Measurements from ENCODE around the gene AGPAT3. TPM values are rescaled to one million over a fixed set of nuclear protein-coding genes. Genes with fewer than 3 reads are reported as not detected.

The AGPAT3 gene
- total and polyA plus RNA-seq, 5 donors from 2014 or later, result 13.3 to 67.8 (median 18.1) TPM

DNA sequence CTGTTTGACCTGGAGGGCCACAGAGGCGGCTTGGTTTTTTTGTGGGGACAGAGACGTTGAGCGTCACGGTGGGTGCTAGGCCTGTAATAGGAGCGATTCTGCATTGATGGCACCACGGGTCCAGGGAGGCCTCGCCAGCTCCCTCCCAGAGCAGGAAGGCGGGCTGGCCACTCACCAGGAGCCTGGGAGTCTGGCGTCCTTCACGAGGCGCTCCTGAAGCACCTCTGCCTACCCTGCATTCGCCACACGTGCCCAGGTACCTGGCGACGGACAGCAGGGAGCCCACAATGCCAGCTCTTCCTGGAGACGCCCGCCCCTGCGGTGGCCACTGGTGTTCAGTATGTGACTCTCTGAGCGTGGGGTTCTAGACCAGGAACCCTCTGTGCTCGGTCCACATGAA, 77.2 kb downstream of the AGPAT3 start:
- H3K4me3 ChIP-seq (ENCODE audit: low read depth, low read length), result no peak overlapping the region
- peaks cover 13% of the 10 kb centered on the region for H3K4me1 ChIP-seq (ENCODE audit: control insufficient read depth, insufficient read depth, low read length, poor library complexity, severe bottlenecking)
- H3K27me3 Mint-ChIP-seq, result no peaks in the 10 kb centered on the region
- H3K27ac ChIP-seq (ENCODE audit: insufficient read depth, low read length, poor library complexity, severe bottlenecking), result no peak overlapping the region
- peaks cover 0 to 27% (median 18%) of the 10 kb centered on the region in 4 donors for H3K4me1 Mint-ChIP-seq
- H3K9me3 ChIP-seq (ENCODE audit: control insufficient read depth in 2 of 2, low read length in 2 of 2), result no peaks in the 10 kb centered on the region
- peaks cover 3% of the 10 kb centered on the region for H3K36me3 Mint-ChIP-seq
- peak overlapping the region in 1 of 4 donors; percentile 7 for H3K4me3 Mint-ChIP-seq
- no peaks in the 10 kb centered on the region for H3K27me3 ChIP-seq (ENCODE audit: control insufficient read depth, insufficient read depth, low read length)
- H3K27ac Mint-ChIP-seq, result no peak overlapping the region
- DNase-seq, result no peak
- H3K9me3 Mint-ChIP-seq, result no peaks in the 10 kb centered on the region
- no peak for ATAC-seq (ENCODE audit: low read depth in 2 of 2)
- peaks cover 6% of the 10 kb centered on the region for H3K36me3 ChIP-seq (ENCODE audit: control insufficient read depth, insufficient read depth, low read length)

DNA sequence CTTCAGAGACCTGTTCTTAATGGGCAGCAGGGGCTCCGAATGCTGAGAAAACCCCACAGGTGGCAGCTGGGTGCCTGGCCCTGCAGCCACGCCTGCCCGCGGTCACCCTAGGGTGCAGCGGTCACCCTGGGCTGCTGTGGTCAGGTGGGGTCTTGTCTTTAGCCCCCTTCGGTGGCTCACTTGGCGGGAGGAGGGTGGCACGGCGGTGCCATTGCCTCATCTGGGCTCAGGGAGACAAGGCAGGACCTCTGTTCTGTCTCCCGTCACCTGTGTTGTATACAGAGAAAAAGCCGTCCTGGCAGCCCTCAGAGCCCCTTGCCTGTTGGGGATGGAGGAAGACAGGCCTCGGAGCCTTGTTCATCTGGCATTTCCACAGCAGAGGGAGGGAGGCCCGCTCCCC, 77.6 kb downstream of the AGPAT3 start:
- Mint-ChIP-seq H3K36me3 (no peaks in the 10 kb centered on the region), H3K27me3 (no peaks in the 10 kb centered on the region), H3K4me3 (no peak overlapping the region), H3K4me1 (peaks cover 0 to 23% (median 16%) of the 10 kb centered on the region in 4 donors), H3K27ac (no peak overlapping the region), H3K9me3 (no peaks in the 10 kb centered on the region)
- Histone ChIP-seq H3K36me3 (ENCODE audit: control insufficient read depth, insufficient read depth, low read length) (peaks cover 6% of the 10 kb centered on the region), H3K27ac (ENCODE audit: insufficient read depth, low read length, poor library complexity, severe bottlenecking) (no peak overlapping the region), H3K4me1 (ENCODE audit: control insufficient read depth, insufficient read depth, low read length, poor library complexity, severe bottlenecking) (peaks cover 13% of the 10 kb centered on the region), H3K9me3 (ENCODE audit: control insufficient read depth in 2 of 2, low read length in 2 of 2) (no peaks in the 10 kb centered on the region), H3K4me3 (ENCODE audit: low read depth, low read length) (no peak overlapping the region), H3K27me3 (ENCODE audit: control insufficient read depth, insufficient read depth, low read length) (no peaks in the 10 kb centered on the region)
- DNase-seq, result no peak
- ATAC-seq (ENCODE audit: low read depth in 2 of 2), result no peak

- DNase-seq (no peak), ATAC-seq (ENCODE audit: low read depth in 2 of 2) (no peak)
- Mint-ChIP-seq H3K9me3 (peaks cover 0 to 4% (median 0%) of the 10 kb centered on the region in 7 donors), H3K27me3 (no peaks in the 10 kb centered on the region), H3K36me3 (peaks cover 8% of the 10 kb centered on the region), H3K4me3 (no peak overlapping the region), H3K27ac (no peak overlapping the region), H3K4me1 (peaks cover 0 to 16% (median 9%) of the 10 kb centered on the region in 4 donors)
- Histone ChIP-seq H3K4me1 (ENCODE audit: control insufficient read depth, insufficient read depth, low read length, poor library complexity, severe bottlenecking) (peaks cover 11% of the 10 kb centered on the region), H3K4me3 (ENCODE audit: low read depth, low read length) (no peak overlapping the region), H3K27ac (ENCODE audit: insufficient read depth, low read length, poor library complexity, severe bottlenecking) (no peak overlapping the region), H3K9me3 (ENCODE audit: control insufficient read depth in 2 of 2, low read length in 2 of 2) (peaks cover 2 to 6% of the 10 kb centered on the region in 2 experiments), H3K36me3 (ENCODE audit: control insufficient read depth, insufficient read depth, low read length) (peaks cover 13% of the 10 kb centered on the region), H3K27me3 (ENCODE audit: control insufficient read depth, insufficient read depth, low read length) (no peaks in the 10 kb centered on the region)
These were observed 78.6 kb downstream of the AGPAT3 start for GRCh38 chr21:43943512-43944077.

GRCh38 chr21:43944078-43944633, 79.1 kb downstream of the AGPAT3 start:
- Mint-ChIP-seq H3K27me3 (no peaks in the 10 kb centered on the region), H3K4me1 (peaks cover 3 to 14% (median 4%) of the 10 kb centered on the region in 4 donors), H3K4me3 (no peak overlapping the region), H3K36me3 (peaks cover 11% of the 10 kb centered on the region), H3K27ac (peak overlapping the region in 1 of 3 donors; percentile 39), H3K9me3 (peaks cover 0 to 8% (median 2%) of the 10 kb centered on the region in 7 donors)
- DNase-seq (no peak), ATAC-seq (ENCODE audit: low read depth in 2 of 2) (no peak)
- H3K4me3 ChIP-seq (ENCODE audit: low read depth, low read length), result no peak overlapping the region
- H3K4me1 ChIP-seq (ENCODE audit: control insufficient read depth, insufficient read depth, low read length, poor library complexity, severe bottlenecking), result peaks cover 6% of the 10 kb centered on the region
- H3K9me3 ChIP-seq (ENCODE audit: control insufficient read depth in 2 of 2, low read length in 2 of 2), result peaks cover 4 to 11% of the 10 kb centered on the region in 2 experiments
- H3K27me3 ChIP-seq (ENCODE audit: control insufficient read depth, insufficient read depth, low read length), result no peaks in the 10 kb centered on the region
- peaks cover 16% of the 10 kb centered on the region for H3K36me3 ChIP-seq (ENCODE audit: control insufficient read depth, insufficient read depth, low read length)
- no peak overlapping the region for H3K27ac ChIP-seq (ENCODE audit: insufficient read depth, low read length, poor library complexity, severe bottlenecking)

GRCh38 chr21:43944757-43945156, 79.7 kb downstream of the AGPAT3 start:
- peaks cover 17% of the 10 kb centered on the region for H3K36me3 Mint-ChIP-seq
- H3K9me3 Mint-ChIP-seq, result peaks cover 0 to 14% (median 2%) of the 10 kb centered on the region in 7 donors
- Histone ChIP-seq H3K9me3 (ENCODE audit: control insufficient read depth in 2 of 2, low read length in 2 of 2) (peaks cover 4 to 14% of the 10 kb centered on the region in 2 experiments), H3K4me1 (ENCODE audit: control insufficient read depth, insufficient read depth, low read length, poor library complexity, severe bottlenecking) (peaks cover 7% of the 10 kb centered on the region), H3K4me3 (ENCODE audit: low read depth, low read length) (no peak overlapping the region), H3K36me3 (ENCODE audit: control insufficient read depth, insufficient read depth, low read length) (peaks cover 16% of the 10 kb centered on the region), H3K27me3 (ENCODE audit: control insufficient read depth, insufficient read depth, low read length) (no peaks in the 10 kb centered on the region), H3K27ac (ENCODE audit: insufficient read depth, low read length, poor library complexity, severe bottlenecking) (no peak overlapping the region)
- peaks cover 2 to 17% (median 9%) of the 10 kb centered on the region in 4 donors for H3K4me1 Mint-ChIP-seq
- DNase-seq (no peak), ATAC-seq (ENCODE audit: low read depth in 2 of 2) (no peak)
- H3K27me3 Mint-ChIP-seq, result no peaks in the 10 kb centered on the region
- no peak overlapping the region for H3K4me3 Mint-ChIP-seq
- peak overlapping the region in 1 of 3 donors; percentile 39 for H3K27ac Mint-ChIP-seq

- peaks cover 4 to 26% (median 15%) of the 10 kb centered on the region in 4 donors for H3K4me1 Mint-ChIP-seq
- ATAC-seq (ENCODE audit: low read depth in 2 of 2), result no peak
- peaks cover 8% of the 10 kb centered on the region for H3K4me1 ChIP-seq (ENCODE audit: control insufficient read depth, insufficient read depth, low read length, poor library complexity, severe bottlenecking)
- peaks cover 4 to 14% of the 10 kb centered on the region in 2 experiments for H3K9me3 ChIP-seq (ENCODE audit: control insufficient read depth in 2 of 2, low read length in 2 of 2)
- H3K36me3 Mint-ChIP-seq, result peaks cover 23% of the 10 kb centered on the region
- H3K4me3 Mint-ChIP-seq, result peak overlapping the region in 1 of 4 donors; percentile 35
- H3K9me3 Mint-ChIP-seq, result peaks cover 0 to 17% (median 2%) of the 10 kb centered on the region in 7 donors
- H3K27ac ChIP-seq (ENCODE audit: insufficient read depth, low read length, poor library complexity, severe bottlenecking), result peak overlapping the region; percentile 11
- H3K27me3 ChIP-seq (ENCODE audit: control insufficient read depth, insufficient read depth, low read length), result no peaks in the 10 kb centered on the region
- no peak overlapping the region for H3K4me3 ChIP-seq (ENCODE audit: low read depth, low read length)
- no peaks in the 10 kb centered on the region for H3K27me3 Mint-ChIP-seq
- H3K27ac Mint-ChIP-seq, result peak overlapping the region in 2 of 3 donors; percentile 53 to 88
- H3K36me3 ChIP-seq (ENCODE audit: control insufficient read depth, insufficient read depth, low read length), result peaks cover 18% of the 10 kb centered on the region
- DNase-seq, result no peak
These were observed 83.9 kb downstream of the AGPAT3 start for GRCh38 chr21:43948740-43949498.

DNA sequence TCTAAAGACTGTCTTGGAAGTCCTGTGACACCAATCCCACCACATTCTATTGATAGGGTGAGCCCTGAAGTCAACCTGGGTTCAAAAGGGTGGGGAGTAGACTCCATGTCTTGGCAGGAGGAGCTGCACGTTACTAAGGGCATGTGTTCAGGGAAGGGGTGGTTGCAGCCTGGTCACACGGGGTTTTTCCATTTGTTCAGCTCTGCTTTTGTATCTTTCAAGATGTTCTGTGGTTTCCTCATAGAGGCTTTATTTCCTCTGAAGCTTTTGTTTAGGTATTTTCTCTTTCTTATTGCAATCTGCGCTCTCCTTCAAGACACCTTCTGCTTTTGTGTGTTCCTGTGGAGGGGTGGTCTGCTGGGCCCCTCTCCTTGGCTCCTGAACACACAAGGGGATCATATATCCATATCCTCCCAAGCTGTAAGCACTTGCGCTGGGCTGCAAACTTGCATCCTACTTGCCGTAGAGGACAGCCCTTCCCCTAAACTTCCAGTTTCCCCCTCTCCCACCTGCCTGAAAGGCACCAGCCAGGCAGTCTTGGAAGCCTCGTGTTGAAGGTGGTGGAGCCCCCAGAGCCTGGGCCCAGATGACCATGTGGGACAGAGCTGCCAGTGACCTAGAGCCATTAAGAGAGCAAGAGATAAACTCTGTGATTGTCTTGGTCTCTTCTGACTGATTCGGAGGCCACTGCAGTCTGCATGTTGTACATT, 84.6 kb downstream of the AGPAT3 start:
- Mint-ChIP-seq H3K9me3 (peaks cover 0 to 17% (median 2%) of the 10 kb centered on the region in 7 donors), H3K36me3 (peaks cover 23% of the 10 kb centered on the region), H3K4me3 (peak overlapping the region in 3 of 4 donors; percentile 18 to 46 (median 35)), H3K27me3 (no peaks in the 10 kb centered on the region), H3K27ac (peak overlapping the region; percentile 53 to 88 (median 71)), H3K4me1 (peaks cover 4 to 32% (median 14%) of the 10 kb centered on the region in 4 donors)
- Histone ChIP-seq H3K27me3 (ENCODE audit: control insufficient read depth, insufficient read depth, low read length) (no peaks in the 10 kb centered on the region), H3K27ac (ENCODE audit: insufficient read depth, low read length, poor library complexity, severe bottlenecking) (peak overlapping the region; percentile 11), H3K9me3 (ENCODE audit: control insufficient read depth in 2 of 2, low read length in 2 of 2) (peaks cover 4 to 14% of the 10 kb centered on the region in 2 experiments), H3K4me3 (ENCODE audit: low read depth, low read length) (no peak overlapping the region), H3K36me3 (ENCODE audit: control insufficient read depth, insufficient read depth, low read length) (peaks cover 18% of the 10 kb centered on the region), H3K4me1 (ENCODE audit: control insufficient read depth, insufficient read depth, low read length, poor library complexity, severe bottlenecking) (peaks cover 8% of the 10 kb centered on the region)
- ATAC-seq (ENCODE audit: low read depth in 2 of 2) (no peak), DNase-seq (peak in 1 of 3 donors; percentile 57)
